Endothelial cell of umbilical vein (primary cell): ENCODE data around the gene GRID1. TPM values are rescaled to one million over a fixed set of nuclear protein-coding genes. Genes with fewer than 3 reads are reported as not detected.

Experiments
- BruUV-seq: library from RNA; stranded (reverse); fragments of 400-500 nt; replicated peaks from 2 replicates; lab custom pipeline; 2021; lab: Mats Ljungman, UMichigan
- CTCF ChIA-PET: fragments of 300-600, 350-600 bp; sonication (Branson Sonifier 250); formaldehyde crosslinking; loops from one replicate; lab custom pipeline; 2021; ENCODE audit warnings: antibody characterized with exemption, inconsistent platforms; lab: Charles Lee
- POLR2A ChIA-PET: fragments of 300-600, 350-600 bp; sonication (Branson Sonifier 250); formaldehyde crosslinking; loops from one replicate; lab custom pipeline; 2021; ENCODE audit warnings: antibody characterized with exemption, inconsistent platforms; lab: Charles Lee
- DNase-seq: peaks from one replicate; pipeline ENCODE4 v3.0.0-alpha.2; 2011; ENCODE audit warnings: low read depth, low spot score
- FAIRE-seq: peaks from 2 replicates; lab custom pipeline; 2011; peaks lifted over from hg19 to GRCh38; lab: Jason Lieb, UNC
- H2AFZ ChIP-seq: 2 replicates; pipeline ENCODE4 v1.6.0; 2012; ENCODE audit warnings: low read depth, low read length, control low read depth, inconsistent platforms
- H3K27ac ChIP-seq: 2 replicates; pipeline ENCODE4 v1.5.1; 2011; ENCODE audit warnings: low read depth, mild to moderate bottlenecking, control low read depth, low read length, moderate library complexity; ENCODE audit not compliant: insufficient read depth
- H3K27me3 ChIP-seq, 2 experiments: 2 replicates each; pipeline versions ENCODE4 v1.6.0 to v1.6.1; 2011; ENCODE audit warnings: low read length in 2 of 2, mixed read lengths in 1 of 2; ENCODE audit not compliant: control insufficient read depth in 2 of 2, insufficient read depth in 2 of 2
- H3K36me3 ChIP-seq, 2 experiments: 2 replicates in 1 of 2; 3 replicates in 1 of 2; pipeline ENCODE4 v1.5.1; 2011; ENCODE audit warnings: low read length in 2 of 2, mild to moderate bottlenecking in 1 of 2, moderate library complexity in 1 of 2; ENCODE audit not compliant: control insufficient read depth in 2 of 2, insufficient read depth in 2 of 2; ENCODE audit errors: extremely low read depth in 1 of 2
- H3K4me1 ChIP-seq: 3 replicates; pipeline ENCODE4 v1.5.1; 2011; ENCODE audit warnings: mild to moderate bottlenecking, low read length; ENCODE audit not compliant: control insufficient read depth, insufficient read depth; ENCODE audit errors: extremely low read depth
- H3K4me2 ChIP-seq: 2 replicates; pipeline ENCODE4 v1.6.1; 2011; ENCODE audit warnings: low read length, control low read depth, mixed read lengths; ENCODE audit not compliant: insufficient read depth
- H3K4me3 ChIP-seq, 3 experiments: fragments of 200-600 bp in 1 of 3; sonication (generic), shearing (Covaris generic) in 1 of 3; replicated peaks in 1 of 3; 2 replicates each; pipeline ENCODE4 v1.5.1; 2011 to 2016; ENCODE audit warnings: control low read depth in 3 of 3, low read length in 3 of 3, mild to moderate bottlenecking in 2 of 3, inconsistent platforms in 1 of 3, low read depth in 1 of 3, moderate library complexity in 1 of 3; ENCODE audit not compliant: insufficient read depth in 1 of 3
- H3K79me2 ChIP-seq: 2 replicates; pipeline ENCODE4 v1.6.0; 2012; ENCODE audit warnings: low read length, inconsistent platforms; ENCODE audit not compliant: control insufficient read depth, insufficient read depth
- H3K9ac ChIP-seq: replicated peaks from 2 replicates; pipeline ENCODE3; 2011; ENCODE audit warnings: low read length, control low read depth; ENCODE audit not compliant: insufficient read depth; ENCODE audit errors: extremely low read depth
- H3K9me1 ChIP-seq: replicated peaks from 3 replicates; pipeline ENCODE4 v1.6.0; 2011; ENCODE audit warnings: mild to moderate bottlenecking, low read length; ENCODE audit not compliant: control insufficient read depth, insufficient read depth; ENCODE audit errors: extremely low read depth
- H3K9me3 ChIP-seq: replicated peaks from 2 replicates; pipeline ENCODE4 v1.5.1; 2012; ENCODE audit warnings: low read length, inconsistent platforms; ENCODE audit not compliant: control insufficient read depth, insufficient read depth
- H4K20me1 ChIP-seq: replicated peaks from 2 replicates; pipeline ENCODE3; 2011; ENCODE audit warnings: mild to moderate bottlenecking, low read length; ENCODE audit not compliant: control insufficient read depth, insufficient read depth; ENCODE audit errors: extremely low read depth
- EZH2 ChIP-seq: IDR thresholded peaks from 2 replicates; pipeline ENCODE4 v1.6.1; 2012; ENCODE audit warnings: borderline replicate concordance, low read depth, mild to moderate bottlenecking, moderate library complexity, low read length, inconsistent platforms; ENCODE audit not compliant: severe bottlenecking
- FOS ChIP-seq: IDR thresholded peaks from 2 replicates; pipeline ENCODE4 v1.6.1; 2011; ENCODE audit warnings: mild to moderate bottlenecking, low read length, moderate library complexity, borderline replicate concordance; ENCODE audit not compliant: insufficient read depth
- GATA2 ChIP-seq: IDR thresholded peaks from 2 replicates; pipeline ENCODE4 v1.7.0; 2011; ENCODE audit warnings: low read depth, mild to moderate bottlenecking, moderate library complexity, mixed read lengths, low read length; ENCODE audit not compliant: insufficient read length, insufficient read depth
- MYC ChIP-seq: IDR thresholded peaks from one replicate; pipeline ENCODE4 v1.6.1; 2011; ENCODE audit warnings: mild to moderate bottlenecking, low read depth, low read length
- POLR2A ChIP-seq: IDR thresholded peaks from 2 replicates; pipeline ENCODE4 v1.6.1; 2012; ENCODE audit warnings: low read depth, mild to moderate bottlenecking, control low read depth, low read length
- dilution Hi-C: fragments of 300-500 bp; cut with MboI; formaldehyde crosslinking; loops from one replicate; pipeline ENCODE4 v1.15.0; 2019; ENCODE audit warnings: low sequenced_read_pairs; ENCODE audit not compliant: extremely low pct_ligation_motif_present
- intact Hi-C: fragments of 100-400 bp; cut with micrococcal nuclease; formaldehyde crosslinking; loops from one replicate; pipeline ENCODE4 v1.10.0; 2022
- polyA plus RNA-seq, 4 experiments: library from polyadenylated mRNA; depleted of rRNA in 3 of 4; stranded (reverse) in 3 of 4; unstranded in 1 of 4; fragments of >200 nt; gene quantifications; 2 replicates each; pipeline versions ENCODE4 v1.2.1 to v1.2.3, GENCODE V29; 2011 to 2012; ENCODE audit warnings: missing spikeins in 1 of 4
- total RNA-seq: library from RNA; stranded (reverse); gene quantifications from 2 replicates; pipeline ENCODE4 v1.2.3, GENCODE V29; 2021
- TF ChIP-seq, protein P1 (sequence below): IDR thresholded peaks from 2 replicates; pipeline ENCODE4 v1.6.1; 2011; ENCODE audit not compliant: insufficient read depth, insufficient read length

The GRID1 gene
- total and polyA plus RNA-seq, 2 donors (not counting 3 experiments of a cell fraction or from before 2014, with no cell fraction given): not detected

DNA sequence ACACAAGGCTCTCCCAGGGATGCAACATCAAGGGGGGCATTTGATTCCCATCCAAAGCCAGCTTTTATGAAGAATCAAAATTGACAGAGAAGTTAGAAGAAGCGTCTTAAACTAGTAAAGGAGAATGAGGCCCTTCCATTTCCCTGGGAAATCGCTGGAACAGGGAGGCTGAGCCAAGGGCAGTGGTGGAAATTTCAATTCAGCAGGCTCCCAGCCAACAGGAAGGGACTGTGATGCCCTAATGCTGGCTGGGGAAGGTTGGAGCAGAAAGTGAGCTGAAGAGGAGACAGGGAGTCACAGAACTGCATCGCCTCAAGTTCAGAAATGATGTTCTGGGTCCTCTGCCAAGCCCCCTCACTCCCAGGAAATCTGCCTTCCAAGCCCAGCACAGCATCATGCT lies 517.3 kb downstream of the GRID1 start:
- H4K20me1 ChIP-seq: no peaks in the 10 kb centered on the region
- H3K9me3 ChIP-seq: peaks cover 5% of the 10 kb centered on the region
- no peak overlapping the region for H3K4me2 ChIP-seq
- no peaks in the 10 kb centered on the region for H3K79me2 ChIP-seq
- intact Hi-C loops: no loop called here
- no peaks in the 10 kb centered on the region for H3K4me1 ChIP-seq
- ChIA-PET CTCF (no interaction called here), POLR2A (no interaction called here)
- H3K4me3 ChIP-seq: no peak overlapping the region
- BruUV-seq: no TSS peak
- H3K9ac ChIP-seq: no peak overlapping the region
- H3K36me3 ChIP-seq: no peaks in the 10 kb centered on the region
- no peak overlapping the region for H3K27ac ChIP-seq
- TF ChIP-seq GATA2: no peak
- no peak for TF ChIP-seq EZH2
- no peak for TF ChIP-seq FOS
- TF ChIP-seq, protein P1, sequence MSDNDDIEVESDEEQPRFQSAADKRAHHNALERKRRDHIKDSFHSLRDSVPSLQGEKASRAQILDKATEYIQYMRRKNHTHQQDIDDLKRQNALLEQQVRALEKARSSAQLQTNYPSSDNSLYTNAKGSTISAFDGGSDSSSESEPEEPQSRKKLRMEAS: no peak
- no peak for TF ChIP-seq MYC
- no peak overlapping the region for H2AFZ ChIP-seq
- H3K27me3 ChIP-seq: no peaks in the 10 kb centered on the region
- DNase-seq (no peak), FAIRE-seq (no peak)
- H3K9me1 ChIP-seq: no peaks in the 10 kb centered on the region
- dilution Hi-C loops: no loop called here

GRCh38 chr10:85848756-85849155 lies 517.8 kb downstream of the GRID1 start:
- TF ChIP-seq MYC (no peak), POLR2A (no peak), EZH2 (no peak)
- no peak for FAIRE-seq
- H3K9me3 ChIP-seq: peaks cover 5% of the 10 kb centered on the region
- no peaks in the 10 kb centered on the region for H3K79me2 ChIP-seq
- intact Hi-C loops: no loop called here
- dilution Hi-C loops: no loop called here
- BruUV-seq: no TSS peak
- no peak overlapping the region for H3K27ac ChIP-seq
- H3K27me3 ChIP-seq: no peaks in the 10 kb centered on the region
- no peak for DNase-seq
- no peak overlapping the region for H3K4me3 ChIP-seq
- CTCF ChIA-PET: no interaction called here
- no peaks in the 10 kb centered on the region for H4K20me1 ChIP-seq
- no peaks in the 10 kb centered on the region for H3K4me1 ChIP-seq
- H3K9ac ChIP-seq: no peak overlapping the region
- H3K4me2 ChIP-seq: no peak overlapping the region
- no peaks in the 10 kb centered on the region for H3K9me1 ChIP-seq
- no peaks in the 10 kb centered on the region for H3K36me3 ChIP-seq
- POLR2A ChIA-PET: no interaction called here
- H2AFZ ChIP-seq: no peak overlapping the region
